GM21367 (cell line): ENCODE results near the gene SQOR.

Source experiments
- ATAC-seq: cut with Tn5 transposase; IDR thresholded peaks from one replicate; pipeline ENCODE4 v1.9.1; 2021; ENCODE audit not compliant: unreplicated experiment

Gene SQOR

DNA sequence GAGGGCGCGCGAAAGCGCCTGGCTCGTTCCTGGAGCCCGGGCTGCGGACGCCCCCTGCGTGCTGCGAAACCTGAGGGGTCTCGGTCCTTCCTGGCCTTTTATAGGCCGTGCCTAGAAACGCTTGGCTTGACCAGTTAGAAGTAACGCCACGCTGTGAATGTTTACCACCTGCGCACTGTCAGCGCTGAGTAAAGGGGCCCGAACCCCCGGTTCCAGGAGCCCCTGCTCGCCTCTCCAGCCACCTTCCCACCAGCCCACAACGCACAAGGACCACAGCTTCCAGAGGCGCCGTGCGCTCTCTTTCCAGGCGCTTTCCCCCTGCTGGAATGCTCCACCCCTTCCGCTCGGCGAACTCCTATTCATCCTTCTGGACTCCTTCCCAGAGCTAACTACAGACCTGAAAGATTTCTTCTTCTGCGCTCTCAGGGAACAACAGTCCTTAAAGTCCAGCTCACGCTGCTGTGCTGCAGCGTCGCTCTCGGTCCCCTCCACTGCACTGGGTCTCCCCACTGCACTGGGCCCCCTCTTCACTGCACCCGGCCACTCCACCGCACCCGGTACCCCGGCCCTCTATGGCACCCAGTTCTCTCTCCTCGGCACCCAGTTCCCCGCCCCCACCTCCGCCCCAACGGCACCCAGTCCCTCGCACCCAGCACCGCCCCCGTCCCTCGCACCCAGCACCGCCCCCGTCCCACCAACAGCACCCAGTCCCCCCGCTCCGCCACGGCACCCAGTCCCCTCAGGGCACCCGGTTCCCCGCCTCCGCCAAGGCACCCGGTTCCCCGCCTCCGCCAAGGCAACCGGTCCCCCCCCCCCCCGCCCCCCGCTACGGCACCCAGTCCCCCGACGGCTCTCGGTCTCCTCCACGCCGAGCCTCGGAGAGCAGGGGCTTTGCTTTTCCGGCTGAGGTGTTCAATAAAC is 69.8 kb downstream of the SQOR start:
- ATAC-seq = no peak

DNA sequence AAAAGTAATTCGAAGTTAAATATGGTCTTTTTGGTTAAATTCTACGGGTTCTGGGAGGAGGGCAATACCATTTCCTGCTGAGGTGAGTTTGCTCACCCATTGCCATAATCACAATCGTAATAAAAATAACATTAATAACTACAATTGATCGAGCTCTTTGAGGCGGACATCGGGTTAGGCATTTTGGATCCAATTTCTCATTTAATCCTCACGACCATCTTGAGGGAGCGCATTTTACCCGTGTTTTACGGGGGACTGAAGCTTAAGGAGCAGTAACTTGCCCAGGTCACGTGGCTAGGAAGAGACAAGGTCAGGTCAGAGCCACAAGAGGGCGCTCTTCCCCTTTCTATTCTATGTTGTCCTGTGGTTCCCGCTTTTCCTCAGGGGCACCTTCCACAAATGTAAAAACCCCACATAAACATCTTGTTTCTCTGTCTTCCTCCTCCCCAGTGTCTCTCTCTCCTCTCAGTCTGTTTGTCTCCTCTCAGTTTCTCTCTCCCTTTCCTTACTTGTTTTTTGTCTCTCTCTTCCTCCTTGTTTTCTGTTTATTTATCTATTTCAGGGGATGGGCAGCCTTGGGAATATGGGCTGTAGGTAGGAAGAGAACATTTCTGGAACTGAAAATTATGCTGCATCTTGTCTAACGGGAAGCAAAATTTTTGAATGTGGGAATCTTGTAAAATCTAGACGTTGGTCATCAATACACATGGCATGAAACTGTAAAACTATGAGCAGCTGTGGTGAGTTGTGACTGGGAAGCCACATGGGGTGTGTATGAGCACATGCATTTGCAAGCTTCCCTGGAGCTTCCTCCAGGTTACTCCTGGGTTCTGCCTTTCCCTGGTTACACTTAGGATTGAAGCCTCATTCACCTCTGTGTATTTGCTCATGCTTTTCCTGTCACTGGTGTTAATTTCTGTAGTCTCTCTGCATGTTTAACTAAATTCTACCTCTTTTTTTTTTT is 71.0 kb downstream of the SQOR start:
- ATAC-seq = peak; percentile 90

DNA sequence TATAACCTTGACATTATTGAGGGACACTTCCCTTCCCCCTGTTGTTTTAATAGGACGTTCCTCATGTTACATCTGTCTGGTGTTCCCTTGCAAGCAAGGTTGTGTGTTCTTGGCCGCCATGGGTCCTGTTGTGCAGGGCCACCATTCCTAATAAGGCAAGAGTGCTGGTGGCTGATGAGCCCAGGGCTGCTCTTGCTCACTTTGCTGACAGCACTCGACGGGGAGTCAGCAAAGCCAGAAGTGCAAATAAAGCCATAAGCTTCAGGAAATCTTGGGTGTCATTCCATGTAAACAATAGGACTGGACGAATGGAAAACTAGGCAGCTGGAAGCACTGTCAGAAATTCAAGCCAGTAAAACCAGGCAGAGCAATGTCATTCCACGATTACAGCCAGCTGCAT is 75.8 kb downstream of the SQOR start:
- ATAC-seq = no peak

DNA sequence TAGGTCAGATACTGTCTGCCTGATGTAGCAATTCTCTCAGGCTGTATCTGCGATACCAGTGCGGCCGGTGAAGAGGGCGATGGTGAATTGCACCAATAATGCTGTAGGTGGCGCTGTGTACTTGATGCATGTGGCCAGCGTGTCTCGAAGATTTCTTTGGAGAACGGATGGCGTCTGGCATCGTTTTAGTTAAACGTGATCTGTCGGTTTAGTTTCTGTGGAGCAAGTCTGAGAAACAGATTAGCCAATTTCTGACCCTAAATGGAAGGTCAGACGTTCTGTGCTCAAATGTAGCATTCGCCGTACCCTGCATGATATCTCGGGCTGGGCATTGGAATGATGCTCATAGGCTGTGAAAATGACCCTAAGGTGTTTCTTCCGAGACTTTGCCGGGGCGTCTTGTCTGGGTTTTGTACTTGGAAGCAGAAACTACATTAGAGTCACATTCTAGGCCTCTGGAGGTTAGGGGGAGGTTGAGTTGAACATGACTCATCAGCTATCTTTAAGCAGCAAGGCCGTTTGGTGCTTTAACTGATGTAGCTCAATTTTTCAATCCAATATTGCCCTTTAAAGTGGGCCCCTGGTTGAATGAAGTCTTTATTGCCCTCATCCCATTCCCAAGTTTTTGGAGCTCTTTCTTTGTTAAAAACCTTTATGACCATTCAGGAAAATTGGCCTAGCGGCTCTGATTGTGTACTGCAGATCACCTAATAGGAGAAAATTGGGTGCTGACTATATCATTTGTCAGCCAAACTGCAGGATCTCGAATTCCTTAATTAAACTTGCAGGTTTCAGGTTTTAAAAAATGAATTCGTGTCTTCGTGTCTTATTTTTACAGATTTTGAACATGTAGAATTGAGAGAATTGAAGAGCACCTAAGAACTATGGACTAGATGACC is 80.0 kb downstream of the SQOR start:
- no peak for ATAC-seq

DNA sequence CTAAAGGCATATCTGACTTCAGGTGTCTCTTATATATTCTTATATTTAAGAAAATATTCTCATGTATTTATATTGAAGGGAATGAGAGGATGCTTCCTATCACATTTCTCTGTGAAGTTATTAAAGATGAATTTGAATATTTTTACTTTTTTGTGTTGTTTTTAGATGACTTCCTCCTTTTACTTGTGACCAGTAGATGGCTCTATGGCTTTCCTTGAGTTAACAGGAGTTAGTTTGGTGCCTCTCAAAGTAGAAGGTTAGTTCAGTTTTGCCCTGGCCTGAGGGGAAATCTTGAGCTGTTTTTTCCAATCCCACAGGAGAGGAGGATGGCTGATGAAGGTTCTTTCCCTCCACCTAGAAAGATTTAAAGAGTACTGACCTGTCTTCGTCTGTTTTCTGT is 80.7 kb downstream of the SQOR start:
- no peak for ATAC-seq

DNA sequence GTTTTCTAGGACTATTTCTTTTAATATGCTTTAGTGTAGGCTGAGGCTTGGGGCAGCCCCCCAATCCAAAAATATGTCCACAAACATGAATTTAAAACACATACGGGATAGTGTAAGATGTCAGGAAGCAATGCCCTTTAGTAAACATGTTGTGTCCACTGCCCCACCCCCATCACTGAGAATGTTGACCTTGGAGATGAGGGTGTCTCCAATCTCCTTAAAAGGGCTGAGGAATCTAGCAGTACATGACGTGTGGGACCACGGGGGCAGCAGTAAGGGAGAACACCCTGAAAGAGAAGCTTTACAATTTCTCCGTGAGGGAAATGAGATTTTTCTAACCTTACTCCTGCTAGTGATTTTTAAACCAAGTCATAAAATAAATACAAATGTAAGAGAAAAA is 84.7 kb downstream of the SQOR start:
- ATAC-seq = no peak

DNA sequence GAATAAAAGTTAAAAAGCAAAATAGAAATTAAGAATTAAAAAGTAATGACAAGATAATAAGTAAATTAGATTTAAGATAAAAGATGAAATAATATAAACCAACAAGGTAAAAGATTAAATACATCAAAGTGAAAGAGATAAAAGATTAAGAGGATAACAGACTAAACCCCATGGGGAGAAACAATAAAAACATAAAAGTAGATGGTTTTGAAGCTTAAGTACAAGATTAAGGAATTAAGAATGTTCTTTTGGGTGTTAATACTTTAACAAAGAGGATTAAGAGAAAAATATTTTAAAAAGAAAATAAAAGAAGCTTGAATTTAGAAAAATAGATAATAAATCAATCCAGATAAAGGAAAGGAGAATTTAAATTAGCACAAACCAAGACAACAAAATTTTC is 85.4 kb downstream of the SQOR start:
- ATAC-seq = no peak

DNA sequence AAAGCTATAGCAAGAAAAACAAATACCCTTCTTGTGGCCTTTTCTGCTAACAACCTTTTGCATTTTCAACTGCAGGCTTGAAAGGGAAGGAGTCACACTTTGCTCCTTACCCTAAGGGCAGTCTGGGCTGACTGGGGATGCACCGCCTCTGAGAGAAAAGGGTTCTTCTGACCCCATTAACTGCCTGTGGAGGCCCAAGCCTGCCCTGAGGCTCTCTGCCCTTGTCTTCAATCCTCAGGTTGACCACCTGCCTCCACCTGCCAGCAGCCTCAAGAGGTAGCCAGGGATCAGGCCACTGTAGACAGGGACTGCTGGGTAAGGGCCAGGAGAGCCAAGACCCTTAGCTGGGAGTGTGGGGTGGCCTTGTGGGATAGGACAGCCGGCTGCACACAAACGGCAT is 93.8 kb downstream of the SQOR start:
- no peak for ATAC-seq

DNA sequence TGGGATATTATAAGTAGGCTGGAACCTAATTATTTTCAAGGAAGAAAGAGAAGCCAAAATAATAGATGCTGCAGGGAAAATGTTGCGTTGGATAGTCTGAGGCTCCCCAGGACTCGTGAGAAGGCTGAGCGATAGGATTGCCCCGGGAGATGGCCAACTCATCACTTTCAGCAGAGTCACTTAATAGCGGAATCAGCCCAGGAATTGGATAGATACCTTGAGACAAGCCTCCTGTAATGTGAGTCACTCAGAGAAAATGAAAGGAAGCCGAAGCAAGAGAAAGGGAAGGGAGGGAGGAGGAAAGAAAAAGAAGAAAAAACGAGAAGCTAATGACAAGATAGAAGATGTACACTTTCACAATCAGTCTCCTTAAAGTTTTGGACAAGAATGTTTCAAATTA is 94.3 kb downstream of the SQOR start:
- ATAC-seq = no peak

DNA sequence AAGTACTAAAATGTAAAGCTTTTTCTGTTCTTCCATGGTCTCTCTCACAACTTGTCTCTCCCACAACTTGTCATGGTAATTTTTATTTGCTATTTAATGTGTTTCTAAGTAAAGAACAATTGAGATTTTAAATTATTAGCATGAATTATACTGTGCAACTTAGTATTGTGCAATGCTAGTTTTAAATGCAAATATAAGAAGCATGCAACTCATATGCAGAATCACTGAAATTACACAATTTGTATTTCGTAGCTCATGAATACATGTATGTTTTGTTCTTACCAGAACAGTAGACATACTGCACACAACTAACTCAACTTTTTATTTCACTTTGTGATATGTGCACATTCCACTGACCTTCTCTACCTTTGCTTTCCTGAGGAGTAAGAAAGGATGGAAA is 96.5 kb downstream of the SQOR start:
- ATAC-seq = no peak

DNA sequence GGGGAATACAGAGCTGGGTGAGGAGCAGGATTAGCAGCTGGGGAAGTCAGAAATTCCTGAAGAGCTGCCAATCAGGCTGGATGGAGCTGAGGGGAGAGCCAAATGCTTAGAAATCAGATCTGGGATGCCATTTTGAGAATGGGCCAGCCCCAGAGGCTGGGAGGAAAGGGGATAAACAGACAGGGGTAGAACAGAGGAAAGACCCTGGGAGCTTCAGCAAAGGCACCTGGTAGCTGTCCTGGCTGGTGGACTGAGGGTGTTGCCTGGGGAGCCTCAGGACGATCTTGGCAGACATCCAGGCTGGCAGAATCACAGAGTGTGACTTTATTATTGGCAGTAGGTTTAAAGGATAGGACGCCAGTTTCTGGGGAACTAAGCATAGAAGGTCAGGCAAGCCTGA is 97.8 kb downstream of the SQOR start:
- ATAC-seq = no peak

DNA sequence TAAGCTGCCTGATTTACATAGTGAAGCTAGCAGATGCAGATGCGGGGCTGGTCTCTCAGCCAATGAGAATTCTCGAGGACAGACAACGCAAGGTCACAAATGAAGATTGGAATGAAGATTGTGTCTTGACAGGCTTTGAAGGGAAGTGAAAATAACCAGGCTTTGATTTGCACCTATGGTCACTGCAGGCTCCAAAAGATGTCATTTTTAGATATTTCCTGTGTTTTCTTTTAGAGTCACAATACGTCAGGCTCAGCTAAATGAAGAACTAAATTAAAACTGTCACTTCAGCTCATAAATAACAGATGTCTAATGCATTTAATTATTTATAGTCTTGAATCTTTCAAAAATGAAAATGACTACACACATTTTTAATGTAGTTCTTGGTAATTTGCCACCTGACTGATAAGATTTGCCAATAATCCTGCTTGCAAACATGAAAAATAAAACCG is 99.5 kb downstream of the SQOR start:
- ATAC-seq = no peak
